Daoy (cell line): ENCODE results near the gene SERPINH1. TPM values are rescaled to one million over a fixed set of nuclear protein-coding genes. Genes with fewer than 3 reads are reported as not detected.
A peak's percentile ranks its signal among the peaks of the same experiment; 100 is the strongest.

Source experiments
- DNase-seq: peaks from one replicate; pipeline ENCODE4 v3.0.0-alpha.2; 2015; ENCODE audit warnings: low read depth
- total RNA-seq: library from RNA; depleted of rRNA; stranded (reverse); fragments of >200 nt; shearing (Covaris generic); gene quantifications from 2 replicates; pipeline ENCODE4 v1.2.3, GENCODE V29; 2014

SERPINH1 gene
- total RNA-seq, 1 experiment from 2014 or later: 300 TPM

GRCh38 chr11:75554258-75555022 lies 7.6 kb upstream of the SERPINH1 start:
- peak; percentile 92 for DNase-seq

DNA sequence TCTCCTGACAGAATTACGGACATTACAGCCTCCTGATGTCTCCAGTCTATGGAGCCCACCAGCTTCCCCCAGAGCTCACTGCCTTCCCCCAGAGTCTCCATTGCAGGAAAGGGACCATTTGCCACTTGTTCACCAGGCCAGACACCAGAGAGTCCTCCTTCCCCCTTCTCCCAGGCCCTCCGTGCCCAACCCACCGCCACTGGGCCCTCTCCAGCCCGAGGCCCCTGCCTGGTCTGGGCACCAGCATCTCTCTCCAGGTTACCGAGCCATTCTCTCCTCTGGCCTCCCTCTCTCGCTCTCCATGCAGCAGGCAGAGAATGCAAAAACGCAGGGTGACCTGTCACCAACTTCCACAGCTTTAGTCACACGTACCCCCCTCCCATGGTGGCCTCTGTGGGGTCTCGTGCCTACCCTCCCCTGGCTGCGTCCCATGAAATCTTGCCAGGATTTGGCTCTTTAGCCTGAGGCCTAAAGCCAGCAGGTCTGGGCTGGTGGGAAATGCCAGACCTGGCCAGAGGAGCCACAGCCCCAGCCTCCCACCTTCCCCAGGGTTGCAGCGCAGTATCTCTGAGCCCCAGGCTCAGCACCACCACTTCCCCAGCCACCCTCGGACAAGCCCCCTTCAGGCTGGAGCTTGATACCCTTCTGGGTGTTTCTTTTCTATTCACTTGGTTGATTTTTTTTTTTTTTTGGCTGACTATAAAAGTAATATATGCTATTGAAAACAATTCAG lies 6.8 kb upstream of the SERPINH1 start:
- no peak for DNase-seq

GRCh38 chr11:75556275-75556674 lies 5.8 kb upstream of the SERPINH1 start:
- DNase-seq: no peak

- DNase-seq: peak; percentile 84
These were observed 4.2 kb upstream of the SERPINH1 start for GRCh38 chr11:75557666-75558494.

DNA sequence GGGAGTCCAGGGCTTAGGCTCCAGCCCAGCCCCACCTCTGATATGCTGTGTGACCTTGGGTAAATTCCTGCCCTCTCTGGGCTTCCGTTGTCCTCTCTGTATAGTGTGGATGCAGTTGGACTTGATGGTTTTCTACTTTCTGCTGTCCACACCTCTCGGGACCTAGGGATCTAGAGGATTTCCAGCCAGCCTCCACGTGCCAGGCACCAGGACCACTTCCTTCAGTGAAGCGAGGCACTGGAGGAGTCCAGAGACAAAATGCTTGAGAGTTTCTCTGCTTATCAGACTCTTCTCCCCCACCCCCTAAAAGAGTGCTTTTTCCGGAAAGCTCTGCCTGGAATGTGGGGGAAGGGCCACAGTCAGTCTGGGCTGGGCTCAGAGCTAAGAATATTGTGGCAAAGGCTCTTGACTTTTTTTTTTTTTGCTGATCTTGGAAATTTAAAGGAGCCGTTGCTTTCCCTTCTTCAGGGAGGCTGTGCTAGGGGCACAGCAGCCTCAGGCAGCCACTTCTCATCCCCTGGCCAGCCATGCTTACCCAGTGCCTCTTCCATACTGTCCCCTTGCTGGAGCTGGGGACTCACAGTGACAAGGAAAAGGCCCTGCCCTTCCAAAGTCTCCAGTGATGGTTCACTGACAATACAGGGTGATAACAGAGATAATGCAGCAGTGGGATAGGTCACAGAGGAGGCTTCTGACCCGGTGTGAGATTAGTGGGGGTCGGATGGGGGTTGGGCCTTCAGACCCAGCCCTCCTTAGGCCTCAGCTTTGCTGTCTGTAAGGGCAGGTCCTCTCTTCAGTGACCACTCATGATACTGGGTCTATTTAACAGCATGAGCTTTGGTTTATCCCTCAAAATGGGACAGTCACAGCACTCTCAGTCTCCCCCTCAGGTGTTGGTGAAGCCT lies 2.9 kb upstream of the SERPINH1 start:
- peak; percentile 68 for DNase-seq

DNA sequence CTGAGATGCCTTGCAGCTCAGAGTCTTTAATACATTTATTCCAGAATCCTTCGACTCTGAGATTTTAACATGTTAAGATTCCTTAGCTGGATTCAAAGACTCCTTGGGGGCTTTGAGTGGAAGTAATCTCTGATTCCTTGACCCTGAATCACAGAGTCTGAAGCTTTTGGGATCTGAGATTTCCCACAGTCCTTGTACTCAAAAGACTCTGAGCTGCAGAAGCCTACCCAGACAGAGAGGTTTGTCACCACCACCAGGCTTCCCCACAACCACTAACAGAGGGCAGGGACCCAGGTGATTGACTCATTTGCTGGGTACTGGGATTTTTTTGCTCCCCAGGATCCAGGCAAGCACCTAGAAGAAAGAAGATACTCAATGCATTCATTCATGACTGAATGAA lies 1.4 kb upstream of the SERPINH1 start:
- DNase-seq: peak; percentile 35

DNA sequence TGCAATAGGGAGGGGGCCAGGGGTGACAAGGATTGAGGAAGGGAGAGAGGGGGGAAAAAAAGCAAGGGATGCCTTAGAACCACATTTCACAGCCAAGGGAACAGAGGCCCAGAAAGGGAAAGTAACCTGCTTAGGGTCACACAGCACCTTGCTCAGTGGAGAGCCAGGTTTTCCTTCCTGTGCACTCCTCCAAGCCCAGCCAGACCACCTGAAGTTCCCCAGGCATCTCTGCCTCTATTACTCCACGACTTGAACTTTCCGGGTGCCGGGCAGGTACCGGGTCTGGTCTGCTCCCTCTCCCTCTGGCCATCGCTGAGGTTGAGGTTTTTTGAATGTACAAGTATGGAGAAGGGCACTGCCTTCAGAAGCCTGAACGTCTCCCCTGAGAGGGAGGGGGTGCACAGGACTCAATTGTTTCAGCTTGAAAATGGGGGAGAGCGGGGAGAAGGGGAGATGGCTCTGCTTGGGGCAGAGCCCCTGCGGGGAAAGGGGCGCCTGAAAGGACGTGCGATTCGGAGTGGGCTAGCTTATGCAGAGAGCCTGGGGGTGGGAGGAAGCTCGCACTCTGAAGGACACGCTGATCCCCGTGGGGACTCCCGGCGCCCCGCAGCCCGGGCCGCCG lies 516 bp upstream of the SERPINH1 start:
- no peak for DNase-seq

GRCh38 chr11:75562836-75563484 lies 907 bp downstream of the SERPINH1 start:
- DNase-seq: peak; percentile 86

DNA sequence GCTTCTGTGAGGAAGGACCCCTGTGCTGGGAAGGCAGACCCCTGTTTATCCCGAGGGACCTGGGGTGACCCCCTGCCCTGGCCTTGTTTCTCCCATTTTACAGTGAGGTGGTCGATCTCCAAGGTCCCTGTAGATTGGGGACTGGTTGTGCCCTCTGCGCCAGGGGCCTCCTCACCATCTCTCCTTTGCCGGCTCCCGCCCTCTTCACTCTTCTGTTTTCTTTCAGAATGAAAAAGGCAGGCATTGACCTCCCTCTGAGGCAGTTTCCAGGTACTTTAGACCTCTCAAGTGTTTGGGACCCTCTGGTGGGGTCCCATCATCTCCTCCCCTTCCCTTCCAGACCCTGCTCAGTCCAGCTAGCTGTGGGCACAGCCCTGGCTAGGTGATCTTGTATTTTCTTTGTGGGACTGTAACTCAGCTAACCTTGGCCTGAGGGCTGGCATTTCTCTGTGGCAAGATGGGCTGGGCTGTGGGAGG lies 1.5 kb downstream of the SERPINH1 start:
- no peak for DNase-seq

DNA sequence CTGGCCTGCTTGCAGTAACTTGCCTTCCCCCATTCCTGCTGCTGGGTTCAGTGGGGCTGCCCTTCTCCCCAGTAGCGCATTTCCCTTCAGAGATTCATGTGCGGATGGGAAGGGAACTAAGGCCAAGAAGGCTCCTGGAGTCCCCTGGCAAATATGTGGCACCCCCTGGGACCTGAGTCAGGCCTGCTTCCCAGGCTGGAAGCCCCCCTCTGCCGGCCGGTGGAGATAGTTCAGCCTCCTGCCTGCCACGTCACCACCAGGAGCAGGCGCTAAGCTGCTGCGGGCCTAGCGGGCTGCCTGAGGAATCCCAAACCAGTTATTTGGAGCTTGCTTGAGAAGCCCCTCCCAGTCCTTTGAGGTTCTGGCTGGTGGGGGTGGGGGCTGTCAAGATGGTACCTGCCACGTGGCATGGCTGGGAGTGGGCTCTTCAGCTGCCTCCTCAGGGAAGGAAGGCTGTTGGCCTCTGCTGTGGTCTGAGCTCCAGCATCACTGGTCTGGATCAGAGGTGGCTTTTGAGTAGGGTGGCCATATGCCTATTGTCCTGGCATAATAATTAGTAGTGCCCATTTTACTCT lies 2.0 kb downstream of the SERPINH1 start:
- DNase-seq: peak; percentile 88

GRCh38 chr11:75565221-75565814 lies 3.3 kb downstream of the SERPINH1 start:
- peak; percentile 78 for DNase-seq

- no peak for DNase-seq
These were observed 4.1 kb downstream of the SERPINH1 start for GRCh38 chr11:75565916-75566762.

GRCh38 chr11:75566763-75567279 lies 4.8 kb downstream of the SERPINH1 start:
- DNase-seq: no peak

DNA sequence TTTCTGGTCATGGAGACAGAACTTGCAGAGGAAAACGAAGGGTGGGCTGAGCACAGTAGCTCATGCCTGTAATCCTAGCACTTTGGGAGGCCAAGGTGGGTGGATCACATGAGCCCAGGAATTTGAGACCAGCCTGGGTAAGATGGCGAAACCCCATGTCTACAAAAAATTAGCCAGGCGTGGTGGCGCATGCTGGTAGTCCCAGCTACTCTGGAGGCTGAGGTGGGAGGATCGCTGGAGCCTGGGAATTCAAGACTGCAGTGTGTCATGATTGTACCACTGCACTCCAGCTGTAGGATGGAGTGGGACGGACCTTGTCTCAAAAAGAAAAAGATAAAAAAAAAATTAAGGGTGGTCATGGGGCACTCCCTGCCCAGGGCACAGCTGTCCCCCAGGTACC lies 5.9 kb downstream of the SERPINH1 start:
- DNase-seq: no peak

GRCh38 chr11:75568616-75569219 lies 6.7 kb downstream of the SERPINH1 start:
- no peak for DNase-seq

- no peak for DNase-seq
These were observed 8.6 kb downstream of the SERPINH1 start for GRCh38 chr11:75570559-75571139.

DNA sequence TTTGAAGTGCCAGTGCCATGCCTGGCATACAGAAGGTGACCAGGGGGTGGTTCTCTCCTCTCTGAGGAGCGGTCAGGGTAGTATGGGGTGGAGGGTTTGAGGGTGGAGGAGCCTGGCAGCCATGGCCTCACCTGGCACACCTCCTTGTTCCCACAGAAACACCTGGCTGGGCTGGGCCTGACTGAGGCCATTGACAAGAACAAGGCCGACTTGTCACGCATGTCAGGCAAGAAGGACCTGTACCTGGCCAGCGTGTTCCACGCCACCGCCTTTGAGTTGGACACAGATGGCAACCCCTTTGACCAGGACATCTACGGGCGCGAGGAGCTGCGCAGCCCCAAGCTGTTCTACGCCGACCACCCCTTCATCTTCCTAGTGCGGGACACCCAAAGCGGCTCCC lies 9.6 kb downstream of the SERPINH1 start:
- DNase-seq: no peak
